A549 treated with Hydrocortisone at 1 μM for 4 hours (cell line): ENCODE results near the gene RIPPLY3. TPM values are rescaled to one million over a fixed set of nuclear protein-coding genes. Genes with fewer than 3 reads are reported as not detected.

Experiments
- total RNA-seq: library from RNA; stranded (reverse); fragments of 200-300 nt; extraction: Qiagen RNA extraction; gene quantifications from 5 replicates; pipeline ENCODE4 v1.2.3, GENCODE V29; 2022

The RIPPLY3 gene
- total RNA-seq, result 0.38 to 0.59 TPM (median 0.59 TPM) in 5 replicates

DNA sequence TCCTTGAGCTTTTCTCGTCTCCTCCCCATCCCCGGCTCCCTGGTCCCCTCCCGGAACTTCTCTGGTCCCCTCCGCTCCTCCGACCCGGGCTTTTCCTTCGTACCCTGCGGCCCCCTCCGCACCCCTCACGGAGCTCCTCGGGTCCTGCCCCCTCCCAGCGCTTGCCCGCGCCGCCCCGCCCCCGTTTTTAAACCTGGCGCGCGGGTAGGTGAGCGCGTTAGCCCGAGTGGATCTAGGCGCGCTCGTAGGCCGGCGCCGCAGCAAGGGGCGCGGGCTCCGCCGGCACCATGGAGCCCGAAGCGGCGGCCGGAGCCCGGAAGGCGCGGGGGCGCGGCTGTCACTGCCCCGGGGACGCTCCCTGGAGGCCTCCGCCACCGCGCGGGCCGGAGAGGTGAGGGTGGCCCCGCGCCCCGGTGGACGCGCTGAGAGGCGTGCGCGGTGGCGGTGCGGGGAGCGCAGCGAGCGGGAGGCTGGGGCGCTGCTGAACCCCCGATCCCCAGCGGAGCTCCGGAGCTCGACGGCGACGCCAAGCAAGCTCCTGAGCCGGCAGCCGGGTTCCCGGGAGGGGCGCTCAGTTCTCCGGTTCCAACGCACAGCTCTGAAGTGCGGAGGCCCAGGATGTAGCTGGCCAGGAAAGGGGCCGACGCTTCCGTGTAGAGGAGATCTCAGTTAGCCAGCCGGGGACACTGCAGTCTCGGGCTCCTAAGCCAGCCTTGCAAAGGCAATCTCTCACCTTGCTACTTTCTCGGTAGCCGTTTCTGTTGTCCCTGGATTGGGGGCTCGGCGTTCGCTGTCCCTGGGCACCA lies at the start of gene RIPPLY3:
Gene RIPPLY3, plus strand, starts transcription at position 217 of the 806 bp plus-strand sequence. Its CDS starts 71 bp downstream, at position 288.

GRCh38 chr21:36966066-36966820 lies 40.3 kb upstream of the RIPPLY3 start, which contains the start of gene HLCS:
Gene HLCS, minus strand, starts transcription at chr21:36966669. Its CDS starts 31 bp downstream, at chr21:36966638.

Other genes starting within 250 kb of the RIPPLY3 start
- gene HLCS, start 40.0 kb upstream of the RIPPLY3 start, total RNA-seq, result 4.9 to 8.5 TPM (median 6.0 TPM) in 5 replicates
- gene PIGP, start 66.4 kb downstream of the RIPPLY3 start, total RNA-seq, result 16.0 to 17.4 TPM (median 16.5 TPM) in 5 replicates
- 23.9 to 54.9 TPM (median 27.6 TPM) in 5 replicates for gene TTC3, start 66.6 kb downstream of the RIPPLY3 start, total RNA-seq